Right ventricle myocardium inferior (tissue), 1 donor: Measurements from ENCODE around the gene CACNA1I. TPM values are rescaled to one million over a fixed set of nuclear protein-coding genes. Genes with fewer than 3 reads are reported as not detected.

Experiments
- ATAC-seq: fragments of 200-7000 bp; cut with Tn5 transposase; one replicate; pipeline ENCODE4 v1.9.1; 2020; ENCODE audit warnings: mild to moderate bottlenecking, moderate library complexity
- DNase-seq: peaks from one replicate; pipeline ENCODE4 v3.0.0; 2021; ENCODE audit errors: missing footprints
- intact Hi-C: fragments of 100-400 bp; cut with DNase I; formaldehyde crosslinking; loops from one replicate; pipeline ENCODE4 v1.11.0; 2022
- total RNA-seq: library from RNA; stranded (reverse); fragmentation: NEBNext Ultra II Directional; extraction: Animal tissue kit (Norgen Biotek cat#: 25700); gene quantifications from one replicate; pipeline ENCODE4 v1.2.1, GENCODE V29; 2021
- donor health status: DM: no; HTN: yes; CAD: no; lungs with severe emphysema.

The CACNA1I gene
- total RNA-seq, 1 donor from 2014 or later = not detected

GRCh38 chr22:39534092-39534506 lies 36.5 kb upstream of the CACNA1I start:
- ATAC-seq (no peak), DNase-seq (peak; percentile 58)
- intact Hi-C loops = loop anchor here (2.0 to 5.0 kb wide), 3 partner anchors 217 to 813 kb away; partner anchors contain the start of genes ADSL and RPL3

GRCh38 chr22:39534591-39535356 lies 35.8 kb upstream of the CACNA1I start:
- ATAC-seq (peak; percentile 27), DNase-seq (peak; percentile 95)
- intact Hi-C loops = loop anchor here (2.0 to 5.0 kb wide), 3 partner anchors 217 to 812 kb away; partner anchors contain the start of genes ADSL and RPL3

- intact Hi-C loops = loop anchor here (2.0 kb wide), 1 partner anchor 811 kb away; the partner anchor contains the start of gene ADSL
- ATAC-seq (no peak), DNase-seq (peak; percentile 61)
Measured at GRCh38 chr22:39535357-39535725, 35.2 kb upstream of the CACNA1I start.

GRCh38 chr22:39535831-39536449 lies 34.6 kb upstream of the CACNA1I start:
- DNase-seq = peak; percentile 58
- ATAC-seq = no peak
- intact Hi-C loops = loop anchor here (2.0 kb wide), 1 partner anchor 811 kb away; the partner anchor contains the start of gene ADSL

- no peak for ATAC-seq
- DNase-seq = peak; percentile 25
- intact Hi-C loops = no loop called here
Measured at GRCh38 chr22:39536711-39537110, 33.8 kb upstream of the CACNA1I start.

- no peak for DNase-seq
- ATAC-seq = no peak
- intact Hi-C loops = no loop called here
Measured at GRCh38 chr22:39537975-39538374, 32.6 kb upstream of the CACNA1I start.

- ATAC-seq (no peak), DNase-seq (no peak)
- intact Hi-C loops = no loop called here
Measured at GRCh38 chr22:39543095-39543494, 27.5 kb upstream of the CACNA1I start.

GRCh38 chr22:39545386-39546365 lies 24.9 kb upstream of the CACNA1I start:
- intact Hi-C loops = no loop called here
- no peak for ATAC-seq
- DNase-seq = no peak

- ATAC-seq = no peak
- intact Hi-C loops = no loop called here
- no peak for DNase-seq
Measured at GRCh38 chr22:39546889-39547586, 23.5 kb upstream of the CACNA1I start.

- DNase-seq (peak; percentile 2), ATAC-seq (no peak)
- intact Hi-C loops = no loop called here
Measured at GRCh38 chr22:39547587-39547947, 23.0 kb upstream of the CACNA1I start.

GRCh38 chr22:39553429-39553828 lies 17.1 kb upstream of the CACNA1I start:
- intact Hi-C loops = no loop called here
- DNase-seq = peak; percentile 1
- no peak for ATAC-seq

GRCh38 chr22:39554151-39554550 lies 16.4 kb upstream of the CACNA1I start:
- DNase-seq (no peak), ATAC-seq (no peak)
- intact Hi-C loops = no loop called here

GRCh38 chr22:39556970-39557841 lies 13.3 kb upstream of the CACNA1I start:
- ATAC-seq = no peak
- peak; percentile 62 for DNase-seq
- intact Hi-C loops = loop anchor here (5.0 kb wide), 1 partner anchor 480 kb away; no protein-coding TSS in a partner anchor

- DNase-seq (peak; percentile 28), ATAC-seq (no peak)
- intact Hi-C loops = loop anchor here (5.0 kb wide), 1 partner anchor 479 kb away; no protein-coding TSS in a partner anchor
Measured at GRCh38 chr22:39558254-39558727, 12.3 kb upstream of the CACNA1I start.

GRCh38 chr22:39558950-39559349 lies 11.6 kb upstream of the CACNA1I start:
- DNase-seq (no peak), ATAC-seq (no peak)
- intact Hi-C loops = loop anchor here (5.0 kb wide), 1 partner anchor 478 kb away; no protein-coding TSS in a partner anchor

GRCh38 chr22:39559456-39560105 lies 11.0 kb upstream of the CACNA1I start:
- ATAC-seq (peak; percentile 11), DNase-seq (peak; percentile 17)
- intact Hi-C loops = loop anchor here (5.0 kb wide), 1 partner anchor 478 kb away; no protein-coding TSS in a partner anchor

- ATAC-seq (no peak), DNase-seq (no peak)
- intact Hi-C loops = no loop called here
Measured at GRCh38 chr22:39560127-39560526, 10.4 kb upstream of the CACNA1I start.
